HCT116 (cell line): ENCODE measurements around the gene AKAP5. TPM values are rescaled to one million over a fixed set of nuclear protein-coding genes. Genes with fewer than 3 reads are reported as not detected.

Experiments used
- ATAC-seq: fragments of 200-7000 bp; cut with Tn5 transposase; 2 replicates; pipeline ENCODE4 v1.9.1; 2020; ENCODE audit warnings: mild to moderate bottlenecking, moderate library complexity
- Bru-seq: library from RNA; stranded (reverse); fragments of 400-500 nt; gene quantifications from one replicate; lab custom pipeline; 2021; lab: Mats Ljungman, UMichigan
- BruChase-seq, 2 experiments: library from RNA; stranded (reverse); fragments of 400-500 nt; gene quantifications; one replicate each; lab custom pipeline; 2021; lab: Mats Ljungman, UMichigan
- BruUV-seq: library from RNA; stranded (reverse); fragments of 400-500 nt; replicated peaks from 2 replicates; lab custom pipeline; 2021; lab: Mats Ljungman, UMichigan
- CTCF ChIA-PET: fragments of 300-600 bp; sonication (Branson Sonifier 250); formaldehyde crosslinking; loops from one replicate; lab custom pipeline; 2021; ENCODE audit warnings: antibody characterized with exemption; lab: Charles Lee
- POLR2A ChIA-PET: fragments of 300-600, 350-600 bp; sonication (Branson Sonifier 250); formaldehyde crosslinking; loops from one replicate; lab custom pipeline; 2021; ENCODE audit warnings: antibody characterized with exemption; lab: Charles Lee
- RAD21 ChIA-PET, 2 experiments: fragments of 300-600 bp; sonication (Branson Sonifier 250); formaldehyde crosslinking; loops; one replicate each; lab custom pipeline; 2023; ENCODE audit warnings: low total read pairs in 2 of 2; ENCODE audit not compliant: uncharacterized antibody in 2 of 2, unreplicated experiment in 2 of 2, low non-redundant PET in 1 of 2; lab: Charles Lee
- DNase-seq: peaks from one replicate; pipeline ENCODE4 v3.0.0-alpha.2; 2010; ENCODE audit warnings: low read depth, low spot score
- H2AFZ ChIP-seq: fragments of 200-600 bp; shearing (Covaris generic), sonication (generic); 2 replicates; pipeline ENCODE4 v1.6.1; 2017; ENCODE audit warnings: low read depth, mixed run types, mixed read lengths, antibody characterized with exemption, low read length; ENCODE audit not compliant: poor library complexity, severe bottlenecking
- H3K27ac ChIP-seq: 2 replicates; pipeline ENCODE4 v1.5.1; 2012; ENCODE audit warnings: low read depth, low read length
- H3K27me3 ChIP-seq: fragments of 200-600 bp; sonication (generic); 2 replicates; pipeline ENCODE4 v1.6.1; 2016; ENCODE audit warnings: mixed run types, low read length, mixed read lengths; ENCODE audit not compliant: insufficient read depth
- H3K36me3 ChIP-seq, 2 experiments: fragments of 200-500 bp in 1 of 2; fragments of 200-600 bp in 1 of 2; sonication (Bioruptor generic) in 1 of 2; sonication (generic) in 1 of 2; 2 replicates each; pipeline versions ENCODE4 v1.5.1 to v1.6.1; 2014 to 2016; ENCODE audit warnings: low read length in 2 of 2, inconsistent platforms in 1 of 2, mixed read lengths in 1 of 2, mixed run types in 1 of 2; ENCODE audit not compliant: insufficient read depth in 2 of 2, control insufficient read depth in 1 of 2
- H3K4me1 ChIP-seq, 2 experiments: fragments of 200-600 bp in 1 of 2; sonication (generic) in 1 of 2; 2 replicates each; pipeline versions ENCODE4 v1.5.1 to v1.6.1; 2012 to 2017; ENCODE audit warnings: low read length in 2 of 2, inconsistent platforms in 1 of 2, mild to moderate bottlenecking in 1 of 2, mixed read lengths in 1 of 2, mixed run types in 1 of 2, moderate library complexity in 1 of 2; ENCODE audit not compliant: insufficient read depth in 2 of 2, control insufficient read depth in 1 of 2
- H3K4me2 ChIP-seq: fragments of 200-600 bp; sonication (generic); 2 replicates; pipeline ENCODE4 v1.6.1; 2017; ENCODE audit warnings: mixed run types, low read length, mixed read lengths
- H3K4me3 ChIP-seq, 2 experiments: fragments of 200-600 bp in 1 of 2; sonication (generic) in 1 of 2; replicated peaks in 1 of 2; 2 replicates each; pipeline ENCODE4 v1.5.1; 2011 to 2016; ENCODE audit warnings: low read length in 2 of 2, control low read depth in 1 of 2, low read depth in 1 of 2, mild to moderate bottlenecking in 1 of 2, mixed read lengths in 1 of 2, mixed run types in 1 of 2
- H3K79me2 ChIP-seq: fragments of 200-600 bp; sonication (generic); 2 replicates; pipeline ENCODE4 v1.6.1; 2017; ENCODE audit warnings: mild to moderate bottlenecking, mixed run types, low read length, moderate library complexity, mixed read lengths; ENCODE audit not compliant: insufficient read depth
- H3K9ac ChIP-seq: fragments of 200-600 bp; sonication (generic); 2 replicates; pipeline ENCODE4 v1.6.1; 2016; ENCODE audit warnings: low read length, mixed read lengths
- H3K9me2 ChIP-seq: fragments of 200-600 bp; sonication (generic), shearing (Covaris generic); 2 replicates; pipeline ENCODE4 v1.6.1; 2017; ENCODE audit warnings: mixed run types, mild to moderate bottlenecking, moderate library complexity; ENCODE audit not compliant: insufficient read depth
- H3K9me3 ChIP-seq, 2 experiments: fragments of 200-500 bp in 1 of 2; fragments of 200-600 bp in 1 of 2; sonication (Bioruptor generic) in 1 of 2; sonication (generic) in 1 of 2; 2 replicates each; pipeline ENCODE4 v1.6.1; 2014 to 2017; ENCODE audit warnings: low read length in 2 of 2, mixed read lengths in 2 of 2, inconsistent platforms in 1 of 2, low read depth in 1 of 2, mild to moderate bottlenecking in 1 of 2, mixed run types in 1 of 2, moderate library complexity in 1 of 2; ENCODE audit not compliant: control insufficient read depth in 1 of 2, insufficient read depth in 1 of 2
- H4K20me1 ChIP-seq: fragments of 200-600 bp; sonication (generic), shearing (Covaris generic); 2 replicates; pipeline ENCODE4 v1.6.1; 2017; ENCODE audit warnings: mixed run types, mild to moderate bottlenecking, moderate library complexity; ENCODE audit not compliant: insufficient read depth
- ATF3 ChIP-seq: IDR thresholded peaks from 2 replicates; pipeline ENCODE4 v1.6.1; 2012
- CBX3 ChIP-seq: IDR thresholded peaks from 2 replicates; pipeline ENCODE4 v1.6.1; 2012; ENCODE audit warnings: low read depth
- CTCF ChIP-seq, 3 experiments: fragments of 200-600 bp in 1 of 3; sonication (generic) in 1 of 3; IDR thresholded peaks in 2 of 3; conservative IDR thresholded peaks in 1 of 3; 2 replicates each; pipeline ENCODE4 v1.5.1; 2012 to 2017; ENCODE audit warnings: low read depth in 2 of 3, low read length in 2 of 3, antibody characterized with exemption in 1 of 3, borderline replicate concordance in 1 of 3, control low read depth in 1 of 3, mild to moderate bottlenecking in 1 of 3, mixed read lengths in 1 of 3, mixed run types in 1 of 3, moderate library complexity in 1 of 3; ENCODE audit not compliant: insufficient read depth in 1 of 3
- EGR1 ChIP-seq: IDR thresholded peaks from 2 replicates; pipeline ENCODE4 v1.6.1; 2012; ENCODE audit warnings: low read depth
- ELF1 ChIP-seq: IDR thresholded peaks from 2 replicates; pipeline ENCODE4 v1.6.1; 2012; ENCODE audit warnings: low read depth, borderline replicate concordance
- EZH2 ChIP-seq: fragments of 200-600 bp; sonication (generic); IDR thresholded peaks from 2 replicates; pipeline ENCODE4 v1.6.1; 2017; ENCODE audit warnings: antibody characterized with exemption, mixed run types
- EZH2phosphoT487 ChIP-seq: fragments of 200-600 bp; IDR thresholded peaks from 2 replicates; pipeline ENCODE4 v1.6.1; 2018; ENCODE audit warnings: antibody characterized with exemption, borderline replicate concordance
- FOSL1 ChIP-seq: IDR thresholded peaks from 2 replicates; pipeline ENCODE4 v1.6.1; 2012; ENCODE audit warnings: low read depth
- JUND ChIP-seq: IDR thresholded peaks from 2 replicates; pipeline ENCODE4 v1.6.1; 2012
- POLR2A ChIP-seq: IDR thresholded peaks from 2 replicates; pipeline ENCODE4 v1.7.0; 2011; ENCODE audit warnings: borderline replicate concordance; ENCODE audit not compliant: insufficient read depth, insufficient read length; ENCODE audit errors: extremely low read depth
- RAD21 ChIP-seq: IDR thresholded peaks from 2 replicates; pipeline ENCODE4 v1.6.1; 2012; ENCODE audit warnings: low read depth, mild to moderate bottlenecking
- REST ChIP-seq: IDR thresholded peaks from 2 replicates; pipeline ENCODE4 v1.6.1; 2012; ENCODE audit warnings: low read depth
- SIN3A ChIP-seq: IDR thresholded peaks from 2 replicates; pipeline ENCODE4 v1.6.1; 2012; ENCODE audit warnings: low read depth
- SP1 ChIP-seq: IDR thresholded peaks from 2 replicates; pipeline ENCODE4 v1.6.1; 2012; ENCODE audit warnings: low read depth
- SRF ChIP-seq: IDR thresholded peaks from 2 replicates; pipeline ENCODE4 v1.6.1; 2012; ENCODE audit warnings: low read depth
- TCF7L2 ChIP-seq: IDR thresholded peaks from 2 replicates; pipeline ENCODE4 v1.7.0; 2011; ENCODE audit warnings: borderline replicate concordance, inconsistent platforms; ENCODE audit not compliant: insufficient read depth, insufficient read length; ENCODE audit errors: extremely low read depth
- YY1 ChIP-seq: IDR thresholded peaks from 2 replicates; pipeline ENCODE4 v1.6.1; 2011; ENCODE audit warnings: low read length, low read depth, moderate library complexity, mild to moderate bottlenecking; ENCODE audit not compliant: insufficient replicate concordance; ENCODE audit errors: extremely low read depth
- ZBTB33 ChIP-seq: IDR thresholded peaks from 2 replicates; pipeline ENCODE4 v1.6.1; 2011; ENCODE audit warnings: mild to moderate bottlenecking, low read length, moderate library complexity; ENCODE audit not compliant: insufficient replicate concordance; ENCODE audit errors: extremely low read depth
- ZFX ChIP-seq: fragments of 450-650 bp; IDR thresholded peaks from 2 replicates; pipeline ENCODE4 v1.6.1; 2017
- intact Hi-C: fragments of 100-400 bp; cut with micrococcal nuclease; formaldehyde crosslinking; loops from 2 replicates; pipeline ENCODE4 v1.10.0; 2022
- long read RNA-seq: library from polyadenylated mRNA; unstranded; transcript quantifications from one replicate; pipeline ENCODE4 v2.0.0, GENCODE V29; 2021; ENCODE audit not compliant: unreplicated experiment
- polyA plus RNA-seq: library from polyadenylated mRNA; unstranded; fragments of >200 nt; gene quantifications from 2 replicates; pipeline ENCODE4 v1.2.1, GENCODE V29; 2012; ENCODE audit warnings: missing spikeins
- total RNA-seq: library from RNA; stranded (reverse); gene quantifications from one replicate; pipeline ENCODE4 v1.2.1, GENCODE V29; 2021; ENCODE audit not compliant: unreplicated experiment

The AKAP5 gene
- 0.54 TPM for total RNA-seq
- polyA plus RNA-seq: 0.04 and 0.09 TPM in 2 replicates
- Bru-seq, nascent RNA: percentile 42 among the genes with signal in this experiment
- BruChase-seq, experiment 1, labeled RNA remaining after a 6-hour chase: percentile 63 among the genes with signal in this experiment
- percentile 55 among the genes with signal in this experiment for BruChase-seq, experiment 2, labeled RNA remaining after a 2-hour chase
- long read RNA-seq, partial matches to known transcripts: 0 of 1 reads
- long read RNA-seq, other reads (novel, unspliced or antisense): 1 of 1 reads

GRCh38 chr14:64465191-64465822, at the start of gene AKAP5:
TSS of gene AKAP5 (plus strand) at chr14:64465499. CDS start at chr14:64468395, 2,896 bp downstream.
- H3K27ac ChIP-seq: no peak within 1 kb of the TSS
- ChIA-PET RAD21 (no interaction called here), POLR2A (no interaction called here), CTCF (no interaction called here)
- TF ChIP-seq ELF1 (no peak), ZFX (no peak), RAD21 (no peak), EGR1 (no peak), REST (no peak), EZH2phosphoT487 (no peak), EZH2 (no peak), SRF (no peak), JUND (no peak), ZBTB33 (no peak), CBX3 (no peak), FOSL1 (no peak), TCF7L2 (no peak), SP1 (no peak), SIN3A (no peak), CTCF (IDR thresholded peaks at IDR 0.05 in 2 of 3, conservative IDR thresholded peaks at IDR 0.05 in 1 of 3; ENCODE audit: borderline replicate concordance in 1 of 3, insufficient read depth in 1 of 3, low read depth in 2 of 3, low read length in 2 of 3) (no peak), ATF3 (no peak), YY1 (no peak), POLR2A (no peak)
- intact Hi-C loops: no loop called here
- no peaks in the 10 kb centered on the region for H3K27me3 ChIP-seq
- DNase-seq: no peak
- no peaks in the 10 kb centered on the region for H3K9me3 ChIP-seq
- H4K20me1 ChIP-seq: no peaks in the 10 kb centered on the region
- no peak within 1 kb of the TSS for H2AFZ ChIP-seq
- peak; percentile 64 for ATAC-seq
- peak within 1 kb of the TSS; percentile 42 for H3K4me2 ChIP-seq
- H3K4me1 ChIP-seq: peaks cover 0 to 4% of the 10 kb centered on the region in 2 experiments; a peak in 1 of 4 replicates
- peak within 1 kb of the TSS in 1 of 2 experiments; percentile 14; a peak in 3 of 4 replicates for H3K4me3 ChIP-seq
- BruUV-seq: no TSS peak
- H3K36me3 ChIP-seq: peaks cover 0 to 2% of the 10 kb centered on the region in 2 experiments; a peak in 1 of 4 replicates
- no peaks in the 10 kb centered on the region for H3K9me2 ChIP-seq
- H3K79me2 ChIP-seq: no peaks in the 10 kb centered on the region
- H3K9ac ChIP-seq: no peak within 1 kb of the TSS
